Spleen (tissue), 7 donors: ENCODE data around the gene UBE2I.
A peak's percentile ranks its signal among the peaks of the same experiment; 100 is the strongest.

Experiments
- POLR2A ChIP-seq, 3 donors: fragments of 450-650 bp; IDR thresholded peaks; one replicate each; pipeline ENCODE4 v1.5.1; 2017; ENCODE audit warnings: antibody characterized with exemption in 3 of 3, mild to moderate bottlenecking in 1 of 3
- POLR2AphosphoS5 ChIP-seq, 3 donors: sonication (generic); formaldehyde crosslinking; IDR thresholded peaks; one replicate each; pipeline ENCODE4 v1.5.1; 2017; ENCODE audit warnings: antibody characterized with exemption in 3 of 3
- TF ChIP-seq, protein P1 (sequence below), 11 experiments: fragments of 200-600 bp in 7 of 11; fragments of 450-650 bp in 4 of 11; sonication (generic) in 4 of 11; IDR thresholded peaks in 8 of 11; conservative IDR thresholded peaks in 3 of 11; 1 replicate in 7 of 11; 2 replicates in 4 of 11; pipeline versions ENCODE4 v1.4.0 to v1.8.0; 2016 to 2021; ENCODE audit warnings: antibody characterized with exemption in 11 of 11, inconsistent platforms in 4 of 11, mild to moderate bottlenecking in 1 of 11
- donor health status: DM: no; HTN: no; CAD: no; lungs with moderate emphysema.
- donor health status: DM: no; HTN: no; CAD: no.
- donor health status: DM: no; HTN: no; CAD: no.

DNA sequence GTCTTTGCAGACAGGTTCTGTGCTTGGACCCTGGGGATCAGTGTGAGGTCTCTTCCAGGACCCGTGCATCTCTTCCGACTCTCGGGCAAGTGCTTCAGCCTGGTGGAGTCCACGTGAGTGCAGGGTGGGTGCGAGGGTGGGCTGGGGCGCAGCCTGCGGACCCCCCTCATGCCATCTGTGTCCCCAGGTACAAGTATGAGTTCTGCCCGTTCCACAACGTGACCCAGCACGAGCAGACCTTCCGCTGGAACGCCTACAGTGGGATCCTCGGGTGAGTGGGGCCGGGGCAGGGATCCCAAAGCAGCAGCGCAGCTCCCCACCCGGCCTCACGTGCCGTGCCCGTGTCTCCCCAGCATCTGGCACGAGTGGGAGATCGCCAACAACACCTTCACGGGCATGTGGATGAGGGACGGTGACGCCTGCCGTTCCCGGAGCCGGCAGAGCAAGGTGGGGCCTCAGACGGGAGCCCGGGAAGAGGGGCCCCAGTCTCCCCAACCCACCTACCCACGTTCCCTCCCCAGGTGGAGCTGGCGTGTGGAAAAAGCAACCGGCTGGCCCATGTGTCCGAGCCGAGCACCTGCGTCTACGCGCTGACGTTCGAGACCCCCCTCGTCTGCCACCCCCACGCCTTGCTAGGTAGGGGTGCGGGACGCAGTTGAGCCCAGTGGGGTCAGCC lies 52.4 kb downstream of the UBE2I start:
- TF ChIP-seq, protein P1, sequence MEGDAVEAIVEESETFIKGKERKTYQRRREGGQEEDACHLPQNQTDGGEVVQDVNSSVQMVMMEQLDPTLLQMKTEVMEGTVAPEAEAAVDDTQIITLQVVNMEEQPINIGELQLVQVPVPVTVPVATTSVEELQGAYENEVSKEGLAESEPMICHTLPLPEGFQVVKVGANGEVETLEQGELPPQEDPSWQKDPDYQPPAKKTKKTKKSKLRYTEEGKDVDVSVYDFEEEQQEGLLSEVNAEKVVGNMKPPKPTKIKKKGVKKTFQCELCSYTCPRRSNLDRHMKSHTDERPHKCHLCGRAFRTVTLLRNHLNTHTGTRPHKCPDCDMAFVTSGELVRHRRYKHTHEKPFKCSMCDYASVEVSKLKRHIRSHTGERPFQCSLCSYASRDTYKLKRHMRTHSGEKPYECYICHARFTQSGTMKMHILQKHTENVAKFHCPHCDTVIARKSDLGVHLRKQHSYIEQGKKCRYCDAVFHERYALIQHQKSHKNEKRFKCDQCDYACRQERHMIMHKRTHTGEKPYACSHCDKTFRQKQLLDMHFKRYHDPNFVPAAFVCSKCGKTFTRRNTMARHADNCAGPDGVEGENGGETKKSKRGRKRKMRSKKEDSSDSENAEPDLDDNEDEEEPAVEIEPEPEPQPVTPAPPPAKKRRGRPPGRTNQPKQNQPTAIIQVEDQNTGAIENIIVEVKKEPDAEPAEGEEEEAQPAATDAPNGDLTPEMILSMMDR (IDR thresholded peaks at IDR 0.05 in 8 of 11, conservative IDR thresholded peaks at IDR 0.05 in 3 of 11): no peak
- TF ChIP-seq POLR2A (IDR thresholded peaks at IDR 0.05): no peak
- TF ChIP-seq POLR2AphosphoS5 (IDR thresholded peaks at IDR 0.05): peak in 1 of 3 donors; percentile 63
